Progenitor cell of endocrine pancreas (in vitro differentiated cells): ENCODE results near the gene AMBP. TPM values are rescaled to one million over a fixed set of nuclear protein-coding genes. Genes with fewer than 3 reads are reported as not detected.
A peak's percentile ranks its signal among the peaks of the same experiment; 100 is the strongest.

Experiments
- DNase-seq: peaks from one replicate; pipeline ENCODE4 v3.0.0; 2021; ENCODE audit warnings: low spot score; ENCODE audit not compliant: unreplicated experiment
- H3K27ac Mint-ChIP-seq: 2 replicates; pipeline ENCODE4 v1.8.0; 2021; ENCODE audit warnings: mild to moderate bottlenecking, moderate library complexity, mixed read lengths
- H3K27me3 Mint-ChIP-seq: 2 replicates; pipeline ENCODE4 v1.8.0; 2021; ENCODE audit warnings: mixed read lengths
- H3K36me3 Mint-ChIP-seq: 2 replicates; pipeline ENCODE4 v1.8.0; 2022; ENCODE audit warnings: mixed read lengths; ENCODE audit not compliant: insufficient read depth
- H3K4me1 Mint-ChIP-seq: 2 replicates; pipeline ENCODE4 v1.8.0; 2021; ENCODE audit warnings: low read depth, mixed read lengths
- H3K4me3 Mint-ChIP-seq: 2 replicates; pipeline ENCODE4 v1.8.0; 2021; ENCODE audit warnings: low read depth, mild to moderate bottlenecking, moderate library complexity, mixed read lengths
- H3K9me3 Mint-ChIP-seq: 2 replicates; pipeline ENCODE4 v1.8.0; 2021; ENCODE audit warnings: low read depth, mixed read lengths
- total RNA-seq: library from RNA; stranded (reverse); gene quantifications from 2 replicates; pipeline ENCODE4 v1.2.1, GENCODE V29; 2021
- TF ChIP-seq, protein P1 (sequence below): fragments of 200-600 bp; sonication (generic); IDR thresholded peaks from one replicate; pipeline ENCODE4 v1.5.0; 2021; ENCODE audit warnings: antibody characterized with exemption, mild to moderate bottlenecking; ENCODE audit not compliant: unreplicated experiment

The AMBP gene
- total RNA-seq, 1 donor from 2014 or later = 678 TPM

GRCh38 chr9:114051281-114051680 is 26.8 kb downstream of the AMBP start:
- Mint-ChIP-seq H3K27me3 (no peaks in the 10 kb centered on the region), H3K36me3 (peaks cover 48% of the 10 kb centered on the region), H3K4me3 (no peak overlapping the region), H3K4me1 (peaks cover 3% of the 10 kb centered on the region), H3K27ac (no peak overlapping the region), H3K9me3 (no peaks in the 10 kb centered on the region)
- no peak for DNase-seq
- TF ChIP-seq, protein P1, sequence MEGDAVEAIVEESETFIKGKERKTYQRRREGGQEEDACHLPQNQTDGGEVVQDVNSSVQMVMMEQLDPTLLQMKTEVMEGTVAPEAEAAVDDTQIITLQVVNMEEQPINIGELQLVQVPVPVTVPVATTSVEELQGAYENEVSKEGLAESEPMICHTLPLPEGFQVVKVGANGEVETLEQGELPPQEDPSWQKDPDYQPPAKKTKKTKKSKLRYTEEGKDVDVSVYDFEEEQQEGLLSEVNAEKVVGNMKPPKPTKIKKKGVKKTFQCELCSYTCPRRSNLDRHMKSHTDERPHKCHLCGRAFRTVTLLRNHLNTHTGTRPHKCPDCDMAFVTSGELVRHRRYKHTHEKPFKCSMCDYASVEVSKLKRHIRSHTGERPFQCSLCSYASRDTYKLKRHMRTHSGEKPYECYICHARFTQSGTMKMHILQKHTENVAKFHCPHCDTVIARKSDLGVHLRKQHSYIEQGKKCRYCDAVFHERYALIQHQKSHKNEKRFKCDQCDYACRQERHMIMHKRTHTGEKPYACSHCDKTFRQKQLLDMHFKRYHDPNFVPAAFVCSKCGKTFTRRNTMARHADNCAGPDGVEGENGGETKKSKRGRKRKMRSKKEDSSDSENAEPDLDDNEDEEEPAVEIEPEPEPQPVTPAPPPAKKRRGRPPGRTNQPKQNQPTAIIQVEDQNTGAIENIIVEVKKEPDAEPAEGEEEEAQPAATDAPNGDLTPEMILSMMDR = no peak

DNA sequence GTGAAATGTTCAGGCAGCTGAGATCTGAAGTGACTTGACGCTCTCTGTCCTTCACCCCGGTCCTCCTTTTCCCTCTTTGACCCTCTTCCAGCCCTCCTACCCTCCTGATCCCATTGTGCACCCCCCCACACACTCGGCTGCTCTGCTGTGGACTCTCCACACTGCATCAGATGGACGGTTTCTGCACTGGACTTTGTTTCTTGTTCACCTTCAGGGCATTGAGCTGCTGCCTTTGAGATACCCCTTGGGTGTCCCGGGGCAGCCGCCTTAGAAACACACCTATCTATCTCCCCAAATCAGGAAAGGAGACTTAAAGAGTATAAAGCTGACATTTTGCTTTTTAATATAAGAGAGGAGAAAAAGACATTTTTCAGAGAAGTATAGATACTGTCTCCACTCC is 27.5 kb downstream of the AMBP start:
- peaks cover 3% of the 10 kb centered on the region for H3K4me1 Mint-ChIP-seq
- no peak overlapping the region for H3K4me3 Mint-ChIP-seq
- no peaks in the 10 kb centered on the region for H3K9me3 Mint-ChIP-seq
- H3K27me3 Mint-ChIP-seq = no peaks in the 10 kb centered on the region
- DNase-seq = no peak
- no peak overlapping the region for H3K27ac Mint-ChIP-seq
- TF ChIP-seq, protein P1 = no peak
- H3K36me3 Mint-ChIP-seq = peaks cover 50% of the 10 kb centered on the region

DNA sequence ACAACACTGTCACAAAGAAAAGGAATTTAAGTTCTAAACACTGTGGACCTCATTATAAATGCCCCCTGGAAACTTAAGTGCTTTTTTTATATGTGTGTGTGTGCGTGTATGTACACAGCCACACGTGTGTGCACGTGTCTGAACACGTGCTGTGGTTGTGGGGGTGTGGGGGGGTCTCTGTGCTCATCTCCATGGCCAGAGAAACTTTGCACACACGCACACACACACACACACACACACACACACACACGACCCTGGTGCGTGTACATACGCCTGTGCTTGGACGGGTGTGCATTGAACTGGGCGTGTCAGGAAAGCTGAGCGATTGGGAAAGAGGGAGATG is 27.9 kb downstream of the AMBP start:
- Mint-ChIP-seq H3K27ac (no peak overlapping the region), H3K4me3 (no peak overlapping the region), H3K36me3 (peaks cover 52% of the 10 kb centered on the region), H3K4me1 (peaks cover 3% of the 10 kb centered on the region), H3K27me3 (no peaks in the 10 kb centered on the region), H3K9me3 (no peaks in the 10 kb centered on the region)
- TF ChIP-seq, protein P1 = no peak
- no peak for DNase-seq

- Mint-ChIP-seq H3K4me3 (no peak overlapping the region), H3K9me3 (no peaks in the 10 kb centered on the region), H3K36me3 (peaks cover 56% of the 10 kb centered on the region), H3K27me3 (no peaks in the 10 kb centered on the region), H3K27ac (peak overlapping the region; percentile 81), H3K4me1 (peaks cover 3% of the 10 kb centered on the region)
- TF ChIP-seq, protein P1 = no peak
- no peak for DNase-seq
These were observed 28.5 kb downstream of the AMBP start for GRCh38 chr9:114049441-114050225.

DNA sequence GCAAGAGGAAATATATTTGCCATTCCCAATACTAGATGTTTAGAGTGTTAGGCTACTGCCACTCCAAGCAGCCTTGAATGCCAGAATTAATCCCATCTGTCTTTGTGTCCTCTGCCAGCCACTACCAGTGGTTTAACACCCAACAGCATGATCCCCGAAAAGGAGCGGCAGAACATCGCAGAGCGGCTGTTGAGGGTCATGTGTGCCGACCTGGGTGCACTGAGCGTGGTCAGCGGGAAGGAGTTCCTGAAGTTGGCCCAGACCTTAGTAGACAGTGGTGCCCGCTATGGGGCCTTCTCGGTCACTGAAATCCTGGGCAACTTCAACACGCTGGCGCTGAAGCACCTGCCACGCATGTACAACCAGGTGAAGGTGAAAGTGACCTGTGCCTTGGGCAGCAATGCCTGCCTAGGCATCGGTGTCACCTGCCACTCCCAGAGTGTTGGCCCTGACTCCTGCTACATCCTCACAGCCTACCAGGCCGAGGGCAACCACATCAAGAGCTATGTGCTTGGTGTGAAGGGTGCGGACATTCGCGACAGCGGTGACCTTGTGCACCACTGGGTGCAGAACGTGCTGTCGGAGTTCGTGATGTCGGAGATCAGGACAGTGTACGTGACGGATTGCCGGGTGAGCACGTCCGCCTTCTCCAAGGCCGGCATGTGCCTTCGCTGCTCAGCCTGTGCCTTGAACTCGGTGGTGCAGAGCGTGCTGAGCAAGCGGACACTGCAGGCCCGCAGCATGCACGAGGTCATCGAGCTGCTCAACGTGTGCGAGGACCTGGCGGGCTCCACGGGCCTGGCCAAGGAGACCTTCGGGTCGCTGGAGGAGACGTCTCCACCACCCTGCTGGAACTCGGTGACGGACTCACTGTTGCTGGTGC is 29.3 kb downstream of the AMBP start:
- Mint-ChIP-seq H3K4me3 (no peak overlapping the region), H3K4me1 (peaks cover 3% of the 10 kb centered on the region), H3K36me3 (peaks cover 64% of the 10 kb centered on the region), H3K9me3 (peaks cover 3% of the 10 kb centered on the region), H3K27me3 (no peaks in the 10 kb centered on the region), H3K27ac (no peak overlapping the region)
- TF ChIP-seq, protein P1 = no peak
- no peak for DNase-seq
